ENCODE data around the gene COL27A1.

The COL27A1 gene

GRCh38 chr9:114238891-114239875 lies 83.8 kb downstream of the COL27A1 start:
- H3K9me3 Mint-ChIP-seq, result no peaks in the 10 kb centered on the region
- DNase-seq, result no peak
- H3K4me1 Mint-ChIP-seq, result peaks cover 6% of the 10 kb centered on the region
- no peak overlapping the region for H3K4me3 Mint-ChIP-seq
- no peak overlapping the region for H3K27ac Mint-ChIP-seq
- no peak for ATAC-seq
- peaks cover 8% of the 10 kb centered on the region for H3K27me3 Mint-ChIP-seq

GRCh38 chr9:114240216-114240615 lies 84.9 kb downstream of the COL27A1 start:
- peaks cover 8% of the 10 kb centered on the region for H3K27me3 Mint-ChIP-seq
- ATAC-seq, result peak; percentile 3
- no peak overlapping the region for H3K27ac Mint-ChIP-seq
- no peak for DNase-seq
- no peak overlapping the region for H3K4me3 Mint-ChIP-seq
- peaks cover 3% of the 10 kb centered on the region for H3K4me1 Mint-ChIP-seq
- H3K9me3 Mint-ChIP-seq, result no peaks in the 10 kb centered on the region

- Mint-ChIP-seq H3K4me1 (no peaks in the 10 kb centered on the region), H3K27ac (no peak overlapping the region), H3K4me3 (no peak overlapping the region), H3K9me3 (no peaks in the 10 kb centered on the region), H3K27me3 (peaks cover 8% of the 10 kb centered on the region)
- ATAC-seq (peak; percentile 32), DNase-seq (no peak)
Observed at GRCh38 chr9:114240647-114241558, 85.6 kb downstream of the COL27A1 start.

- H3K9me3 Mint-ChIP-seq, result no peaks in the 10 kb centered on the region
- no peak overlapping the region for H3K4me3 Mint-ChIP-seq
Observed at GRCh38 chr9:114242837-114243236, 87.5 kb downstream of the COL27A1 start.

GRCh38 chr9:114243240-114243639 lies 87.9 kb downstream of the COL27A1 start:
- no peaks in the 10 kb centered on the region for H3K4me1 Mint-ChIP-seq
- H3K9me3 Mint-ChIP-seq, result no peaks in the 10 kb centered on the region
- DNase-seq, result no peak
- ATAC-seq, result no peak
- H3K27ac Mint-ChIP-seq, result no peak overlapping the region
- H3K27me3 Mint-ChIP-seq, result peaks cover 8% of the 10 kb centered on the region
- H3K4me3 Mint-ChIP-seq, result no peak overlapping the region

More at GRCh38 chr9:114242837-114243236, 87.5 kb downstream of the COL27A1 start:
- peaks cover 8% of the 10 kb centered on the region for H3K27me3 Mint-ChIP-seq
- no peaks in the 10 kb centered on the region for H3K4me1 Mint-ChIP-seq
- DNase-seq (no peak), ATAC-seq (no peak)
- H3K27ac Mint-ChIP-seq, result no peak overlapping the region

- Mint-ChIP-seq H3K27me3 (peaks cover under 1% of the 10 kb centered on the region), H3K27ac (no peak overlapping the region), H3K4me1 (no peaks in the 10 kb centered on the region), H3K4me3 (no peak overlapping the region), H3K9me3 (no peaks in the 10 kb centered on the region)
- DNase-seq (no peak), ATAC-seq (no peak)
Observed at GRCh38 chr9:114244570-114244969, 89.2 kb downstream of the COL27A1 start.

- Mint-ChIP-seq H3K4me1 (no peaks in the 10 kb centered on the region), H3K9me3 (no peaks in the 10 kb centered on the region), H3K4me3 (no peak overlapping the region), H3K27me3 (no peaks in the 10 kb centered on the region), H3K27ac (no peak overlapping the region)
- DNase-seq (no peak), ATAC-seq (no peak)
Observed at GRCh38 chr9:114246558-114246957, 91.2 kb downstream of the COL27A1 start.

GRCh38 chr9:114247077-114247476 lies 91.7 kb downstream of the COL27A1 start:
- ATAC-seq (no peak), DNase-seq (no peak)
- H3K4me3 Mint-ChIP-seq, result no peak overlapping the region
- no peaks in the 10 kb centered on the region for H3K27me3 Mint-ChIP-seq
- H3K9me3 Mint-ChIP-seq, result no peaks in the 10 kb centered on the region
- H3K4me1 Mint-ChIP-seq, result no peaks in the 10 kb centered on the region
- H3K27ac Mint-ChIP-seq, result no peak overlapping the region

- no peak for ATAC-seq
- no peak overlapping the region for H3K27ac Mint-ChIP-seq
- H3K27me3 Mint-ChIP-seq, result no peaks in the 10 kb centered on the region
- no peaks in the 10 kb centered on the region for H3K9me3 Mint-ChIP-seq
- DNase-seq, result no peak
- H3K4me1 Mint-ChIP-seq, result no peaks in the 10 kb centered on the region
- H3K4me3 Mint-ChIP-seq, result no peak overlapping the region
Observed at GRCh38 chr9:114247491-114247890, 92.2 kb downstream of the COL27A1 start.

- DNase-seq (no peak), ATAC-seq (no peak)
- no peaks in the 10 kb centered on the region for H3K9me3 Mint-ChIP-seq
- no peaks in the 10 kb centered on the region for H3K4me1 Mint-ChIP-seq
- H3K27ac Mint-ChIP-seq, result peak overlapping the region in 1 of 2 donors; percentile 27
- H3K27me3 Mint-ChIP-seq, result no peaks in the 10 kb centered on the region
- H3K4me3 Mint-ChIP-seq, result no peak overlapping the region
Observed at GRCh38 chr9:114248299-114248707, 93.0 kb downstream of the COL27A1 start.

GRCh38 chr9:114249424-114250234 lies 94.3 kb downstream of the COL27A1 start:
- Mint-ChIP-seq H3K4me1 (no peaks in the 10 kb centered on the region), H3K27me3 (no peaks in the 10 kb centered on the region), H3K27ac (no peak overlapping the region), H3K9me3 (no peaks in the 10 kb centered on the region), H3K4me3 (no peak overlapping the region)
- DNase-seq (no peak), ATAC-seq (no peak)

GRCh38 chr9:114250235-114250568 lies 94.9 kb downstream of the COL27A1 start:
- H3K27me3 Mint-ChIP-seq, result no peaks in the 10 kb centered on the region
- H3K4me1 Mint-ChIP-seq, result no peaks in the 10 kb centered on the region
- no peak overlapping the region for H3K4me3 Mint-ChIP-seq
- H3K9me3 Mint-ChIP-seq, result no peaks in the 10 kb centered on the region
- DNase-seq (no peak), ATAC-seq (no peak)
- H3K27ac Mint-ChIP-seq, result no peak overlapping the region

- no peak overlapping the region for H3K4me3 Mint-ChIP-seq
- ATAC-seq, result no peak
- H3K4me1 Mint-ChIP-seq, result no peaks in the 10 kb centered on the region
- no peak overlapping the region for H3K27ac Mint-ChIP-seq
- no peaks in the 10 kb centered on the region for H3K27me3 Mint-ChIP-seq
- no peak for DNase-seq
- no peaks in the 10 kb centered on the region for H3K9me3 Mint-ChIP-seq
Observed at GRCh38 chr9:114250648-114251047, 95.3 kb downstream of the COL27A1 start.

GRCh38 chr9:114252394-114252793 lies 97.1 kb downstream of the COL27A1 start:
- H3K4me1 Mint-ChIP-seq, result no peaks in the 10 kb centered on the region
- H3K9me3 Mint-ChIP-seq, result no peaks in the 10 kb centered on the region
- H3K27me3 Mint-ChIP-seq, result no peaks in the 10 kb centered on the region
- H3K27ac Mint-ChIP-seq, result no peak overlapping the region
- no peak overlapping the region for H3K4me3 Mint-ChIP-seq
- DNase-seq, result no peak
- ATAC-seq, result no peak

GRCh38 chr9:114256827-114257328 lies 101.5 kb downstream of the COL27A1 start:
- no peak overlapping the region for H3K4me3 Mint-ChIP-seq
- no peaks in the 10 kb centered on the region for H3K4me1 Mint-ChIP-seq
- no peak overlapping the region for H3K27ac Mint-ChIP-seq
- H3K9me3 Mint-ChIP-seq, result no peaks in the 10 kb centered on the region
- H3K27me3 Mint-ChIP-seq, result no peaks in the 10 kb centered on the region
- DNase-seq (no peak), ATAC-seq (no peak)
